Measurements from ENCODE around the gene LAMC2.

DNA sequence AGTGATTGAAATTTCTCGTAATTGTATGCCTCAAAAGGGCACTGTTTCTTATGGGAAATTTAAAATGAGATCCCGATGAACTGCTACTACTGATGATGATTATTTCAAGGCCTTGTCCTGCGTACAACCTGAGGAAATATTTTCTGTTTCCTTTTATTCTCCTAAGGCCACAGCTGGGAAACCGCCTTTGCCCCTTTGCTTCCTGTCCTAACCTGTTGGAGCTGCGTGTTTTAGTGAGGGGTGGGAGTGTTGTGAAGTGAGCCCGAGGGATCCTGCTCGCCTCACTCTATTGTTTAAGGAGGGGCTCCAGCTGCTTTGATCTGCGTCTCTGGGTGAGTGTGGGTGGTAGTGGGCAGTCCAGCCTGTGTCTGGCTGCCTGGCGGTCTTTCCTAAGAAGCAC lies 14.4 kb downstream of the LAMC2 start:
- TF ChIP-seq EGR1 (IDR thresholded peaks at IDR 0.05; ENCODE audit: borderline replicate concordance, low read depth, low read length) (no peak), NRF1 (IDR thresholded peaks at IDR 0.05; ENCODE audit: low read depth, low read length) (no peak), EZH2 (IDR thresholded peaks at IDR 0.05; ENCODE audit: low read depth, low read length, severe bottlenecking) (no peak), GABPA (IDR thresholded peaks at IDR 0.05; ENCODE audit: borderline replicate concordance, insufficient read depth, low read length) (no peak), ASH2L (IDR thresholded peaks at IDR 0.05; ENCODE audit: low read length) (no peak), RFX5 (IDR thresholded peaks at IDR 0.05; ENCODE audit: borderline replicate concordance, low read depth, low read length) (no peak), EP300 (IDR thresholded peaks at IDR 0.05; ENCODE audit: borderline replicate concordance in 1 of 2, low read depth in 2 of 2, low read length in 2 of 2) (no peak), ZNF274 (IDR thresholded peaks at IDR 0.05; ENCODE audit: borderline replicate concordance, extremely low read depth, low read length) (no peak)
- TF ChIP-seq, protein P1, sequence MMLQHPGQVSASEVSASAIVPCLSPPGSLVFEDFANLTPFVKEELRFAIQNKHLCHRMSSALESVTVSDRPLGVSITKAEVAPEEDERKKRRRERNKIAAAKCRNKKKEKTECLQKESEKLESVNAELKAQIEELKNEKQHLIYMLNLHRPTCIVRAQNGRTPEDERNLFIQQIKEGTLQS (IDR thresholded peaks at IDR 0.05; ENCODE audit: insufficient read depth, low read depth, low read length): no peak
- TF ChIP-seq, protein P2, sequence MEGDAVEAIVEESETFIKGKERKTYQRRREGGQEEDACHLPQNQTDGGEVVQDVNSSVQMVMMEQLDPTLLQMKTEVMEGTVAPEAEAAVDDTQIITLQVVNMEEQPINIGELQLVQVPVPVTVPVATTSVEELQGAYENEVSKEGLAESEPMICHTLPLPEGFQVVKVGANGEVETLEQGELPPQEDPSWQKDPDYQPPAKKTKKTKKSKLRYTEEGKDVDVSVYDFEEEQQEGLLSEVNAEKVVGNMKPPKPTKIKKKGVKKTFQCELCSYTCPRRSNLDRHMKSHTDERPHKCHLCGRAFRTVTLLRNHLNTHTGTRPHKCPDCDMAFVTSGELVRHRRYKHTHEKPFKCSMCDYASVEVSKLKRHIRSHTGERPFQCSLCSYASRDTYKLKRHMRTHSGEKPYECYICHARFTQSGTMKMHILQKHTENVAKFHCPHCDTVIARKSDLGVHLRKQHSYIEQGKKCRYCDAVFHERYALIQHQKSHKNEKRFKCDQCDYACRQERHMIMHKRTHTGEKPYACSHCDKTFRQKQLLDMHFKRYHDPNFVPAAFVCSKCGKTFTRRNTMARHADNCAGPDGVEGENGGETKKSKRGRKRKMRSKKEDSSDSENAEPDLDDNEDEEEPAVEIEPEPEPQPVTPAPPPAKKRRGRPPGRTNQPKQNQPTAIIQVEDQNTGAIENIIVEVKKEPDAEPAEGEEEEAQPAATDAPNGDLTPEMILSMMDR (IDR thresholded peaks at IDR 0.05; ENCODE audit: control extremely low read depth in 1 of 3, insufficient read depth in 1 of 3, low read depth in 1 of 3, low read length in 3 of 3): no peak
